ENCODE data around the gene MLEC.

MLEC gene

DNA sequence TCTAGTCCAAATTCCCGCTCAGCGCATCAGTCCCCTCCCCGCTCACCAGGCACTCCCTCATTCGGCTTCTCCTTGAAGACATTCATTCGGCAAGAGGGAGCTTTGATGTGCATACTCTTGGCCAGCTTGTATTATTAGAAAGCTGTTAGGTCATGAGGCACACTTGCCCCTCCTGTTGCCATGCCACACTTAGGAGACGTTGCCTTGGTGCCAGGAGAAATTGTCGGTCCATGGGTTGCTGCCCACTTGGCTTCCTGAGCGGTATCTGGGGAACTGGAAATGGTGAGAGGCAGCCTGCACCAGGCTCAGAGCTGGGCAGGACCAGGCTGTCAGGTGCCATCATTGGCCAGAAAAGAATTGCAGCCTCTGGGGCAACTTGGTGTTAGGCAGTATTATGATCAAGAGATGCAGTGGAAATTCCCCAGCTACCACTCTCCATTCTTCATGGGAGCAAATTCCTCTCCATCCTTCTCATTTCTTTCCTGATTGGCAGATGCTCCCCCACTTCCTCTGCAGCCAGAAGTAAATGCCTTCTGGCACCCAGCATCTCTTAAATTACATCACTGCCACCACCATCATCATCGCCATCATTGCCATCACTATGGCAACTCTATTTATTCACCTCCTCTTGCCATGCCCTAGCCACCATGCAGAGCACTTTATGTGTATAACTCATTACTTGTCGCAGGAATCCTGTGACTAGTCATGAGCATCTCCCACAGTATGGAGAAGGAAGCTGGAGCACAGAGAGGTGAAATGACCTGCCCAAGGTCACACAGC, 34.1 kb upstream of the MLEC start:
- TF ChIP-seq EZH2 (IDR thresholded peaks at IDR 0.05; ENCODE audit: borderline replicate concordance, low read length) = no peak
- TF ChIP-seq, protein P1, sequence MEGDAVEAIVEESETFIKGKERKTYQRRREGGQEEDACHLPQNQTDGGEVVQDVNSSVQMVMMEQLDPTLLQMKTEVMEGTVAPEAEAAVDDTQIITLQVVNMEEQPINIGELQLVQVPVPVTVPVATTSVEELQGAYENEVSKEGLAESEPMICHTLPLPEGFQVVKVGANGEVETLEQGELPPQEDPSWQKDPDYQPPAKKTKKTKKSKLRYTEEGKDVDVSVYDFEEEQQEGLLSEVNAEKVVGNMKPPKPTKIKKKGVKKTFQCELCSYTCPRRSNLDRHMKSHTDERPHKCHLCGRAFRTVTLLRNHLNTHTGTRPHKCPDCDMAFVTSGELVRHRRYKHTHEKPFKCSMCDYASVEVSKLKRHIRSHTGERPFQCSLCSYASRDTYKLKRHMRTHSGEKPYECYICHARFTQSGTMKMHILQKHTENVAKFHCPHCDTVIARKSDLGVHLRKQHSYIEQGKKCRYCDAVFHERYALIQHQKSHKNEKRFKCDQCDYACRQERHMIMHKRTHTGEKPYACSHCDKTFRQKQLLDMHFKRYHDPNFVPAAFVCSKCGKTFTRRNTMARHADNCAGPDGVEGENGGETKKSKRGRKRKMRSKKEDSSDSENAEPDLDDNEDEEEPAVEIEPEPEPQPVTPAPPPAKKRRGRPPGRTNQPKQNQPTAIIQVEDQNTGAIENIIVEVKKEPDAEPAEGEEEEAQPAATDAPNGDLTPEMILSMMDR (IDR thresholded peaks at IDR 0.05; ENCODE audit: low read length) = no peak
- H2AFZ ChIP-seq (ENCODE audit: low read length) = no peak overlapping the region
- H3K9me2 ChIP-seq (ENCODE audit: low read depth, low read length) = no peaks in the 10 kb centered on the region
- H3K27ac ChIP-seq (ENCODE audit: low read depth, low read length, poor library complexity, severe bottlenecking) = no peak overlapping the region
- H4K20me1 ChIP-seq (ENCODE audit: insufficient read depth, low read length) = no peaks in the 10 kb centered on the region
- H3K27me3 ChIP-seq (ENCODE audit: insufficient read depth, low read length) = peaks cover 16% of the 10 kb centered on the region; the same call in 1 of the 2 replicates
- H3K4me2 ChIP-seq (ENCODE audit: low read length) = no peak overlapping the region
- no peaks in the 10 kb centered on the region for H3K9me3 ChIP-seq (ENCODE audit: low read length)
- no peak overlapping the region for H3K4me3 ChIP-seq (ENCODE audit: low read depth, low read length, poor library complexity, severe bottlenecking)
- H3K36me3 ChIP-seq (ENCODE audit: insufficient read depth, low read length) = no peaks in the 10 kb centered on the region
- no peaks in the 10 kb centered on the region for H3K79me2 ChIP-seq (ENCODE audit: insufficient read depth, low read length)
- no peak overlapping the region for H3K9ac ChIP-seq (ENCODE audit: low read length)
- peaks cover 5% of the 10 kb centered on the region for H3K4me1 ChIP-seq (ENCODE audit: insufficient read depth, low read length, severe bottlenecking)
- H3F3A ChIP-seq (ENCODE audit: insufficient read depth, low read length) = no peaks in the 10 kb centered on the region

DNA sequence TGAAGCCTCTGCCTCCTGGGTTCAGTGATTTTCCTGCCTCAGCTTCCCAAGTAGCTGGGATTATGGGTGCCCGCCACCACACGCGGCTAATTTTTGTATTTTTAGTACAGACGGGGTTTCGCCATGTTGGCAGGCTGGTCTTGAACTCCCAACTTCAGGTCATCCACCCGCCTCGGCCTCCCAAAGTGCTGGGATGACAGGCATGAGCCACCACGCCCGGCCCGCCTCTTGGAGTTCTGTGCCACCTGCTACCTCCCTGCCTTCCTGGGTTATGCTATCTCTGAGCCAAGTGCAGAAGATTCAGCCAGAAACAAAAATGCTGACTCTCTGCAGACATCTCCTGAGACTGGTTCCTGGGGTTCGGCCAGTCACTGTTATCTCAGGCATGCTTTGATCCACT, 33.3 kb upstream of the MLEC start:
- H3K27me3 ChIP-seq (ENCODE audit: insufficient read depth, low read length) = peaks cover 16% of the 10 kb centered on the region; the same call in 1 of the 2 replicates
- no peak overlapping the region for H3K4me3 ChIP-seq (ENCODE audit: low read depth, low read length, poor library complexity, severe bottlenecking)
- no peak for TF ChIP-seq EZH2 (IDR thresholded peaks at IDR 0.05; ENCODE audit: borderline replicate concordance, low read length)
- TF ChIP-seq, protein P1 (IDR thresholded peaks at IDR 0.05; ENCODE audit: low read length) = no peak
- H3K4me2 ChIP-seq (ENCODE audit: low read length) = no peak overlapping the region
- H3F3A ChIP-seq (ENCODE audit: insufficient read depth, low read length) = no peaks in the 10 kb centered on the region
- H4K20me1 ChIP-seq (ENCODE audit: insufficient read depth, low read length) = no peaks in the 10 kb centered on the region
- H3K9ac ChIP-seq (ENCODE audit: low read length) = no peak overlapping the region
- H3K9me2 ChIP-seq (ENCODE audit: low read depth, low read length) = no peaks in the 10 kb centered on the region
- peaks cover 5% of the 10 kb centered on the region for H3K4me1 ChIP-seq (ENCODE audit: insufficient read depth, low read length, severe bottlenecking)
- H3K9me3 ChIP-seq (ENCODE audit: low read length) = no peaks in the 10 kb centered on the region
- H3K79me2 ChIP-seq (ENCODE audit: insufficient read depth, low read length) = no peaks in the 10 kb centered on the region
- H3K36me3 ChIP-seq (ENCODE audit: insufficient read depth, low read length) = no peaks in the 10 kb centered on the region
- H2AFZ ChIP-seq (ENCODE audit: low read length) = no peak overlapping the region
- H3K27ac ChIP-seq (ENCODE audit: low read depth, low read length, poor library complexity, severe bottlenecking) = no peak overlapping the region

DNA sequence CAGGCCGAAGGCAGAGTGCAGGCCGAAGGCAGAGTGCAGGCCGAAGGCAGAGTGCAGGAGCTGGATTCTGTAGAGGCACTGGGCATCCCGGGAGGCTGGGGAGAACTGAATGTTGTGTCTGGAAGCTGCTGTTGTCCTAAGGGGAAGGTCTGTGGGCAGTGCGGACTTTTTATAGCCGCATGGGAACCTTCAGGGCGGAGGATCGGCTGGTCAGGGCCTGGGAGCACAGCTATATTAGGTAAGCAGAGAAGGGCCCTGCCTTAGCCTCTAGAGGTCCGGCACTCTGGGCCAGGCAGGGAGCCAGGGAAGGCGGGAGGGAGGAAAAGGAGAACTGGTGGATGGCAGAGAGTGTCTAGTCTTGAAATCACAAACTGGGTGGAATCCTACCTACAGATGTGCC, 32.3 kb upstream of the MLEC start:
- H3K9ac ChIP-seq (ENCODE audit: low read length) = no peak overlapping the region
- H2AFZ ChIP-seq (ENCODE audit: low read length) = no peak overlapping the region
- no peak overlapping the region for H3K4me2 ChIP-seq (ENCODE audit: low read length)
- H3K27ac ChIP-seq (ENCODE audit: low read depth, low read length, poor library complexity, severe bottlenecking) = no peak overlapping the region
- H3K9me3 ChIP-seq (ENCODE audit: low read length) = no peaks in the 10 kb centered on the region
- H3K79me2 ChIP-seq (ENCODE audit: insufficient read depth, low read length) = no peaks in the 10 kb centered on the region
- H4K20me1 ChIP-seq (ENCODE audit: insufficient read depth, low read length) = no peaks in the 10 kb centered on the region
- H3K27me3 ChIP-seq (ENCODE audit: insufficient read depth, low read length) = peaks cover 19% of the 10 kb centered on the region; the same call in 1 of the 2 replicates
- H3K4me1 ChIP-seq (ENCODE audit: insufficient read depth, low read length, severe bottlenecking) = no peaks in the 10 kb centered on the region
- H3F3A ChIP-seq (ENCODE audit: insufficient read depth, low read length) = no peaks in the 10 kb centered on the region
- H3K9me2 ChIP-seq (ENCODE audit: low read depth, low read length) = no peaks in the 10 kb centered on the region
- no peak for TF ChIP-seq EZH2 (IDR thresholded peaks at IDR 0.05; ENCODE audit: borderline replicate concordance, low read length)
- TF ChIP-seq, protein P1 (IDR thresholded peaks at IDR 0.05; ENCODE audit: low read length) = no peak
- H3K4me3 ChIP-seq (ENCODE audit: low read depth, low read length, poor library complexity, severe bottlenecking) = no peak overlapping the region
- H3K36me3 ChIP-seq (ENCODE audit: insufficient read depth, low read length) = no peaks in the 10 kb centered on the region

All from OCI-LY1 (cell line).